ENCODE data around the gene CT45A6.
"Not testable (repeated sequence)": the region's sequence is repeated elsewhere in the genome, so short reads cannot be mapped to it uniquely, and the experiment has no call there.

CT45A6 gene

GRCh38 chrX:135768091-135768490, 34.5 kb downstream of the CT45A6 start, which contains the start of gene CT45A3:
TSS of gene CT45A3 (minus strand) at chrX:135768191. CDS start at chrX:135764444, 3,747 bp downstream.
- not testable (repeated sequence) for H2AK5ac ChIP-seq (ENCODE audit: low read length); H2BK5ac ChIP-seq (ENCODE audit: low read depth, low read length, poor library complexity); H4K8ac ChIP-seq (ENCODE audit: low read depth, low read length); H3K79me1 ChIP-seq (ENCODE audit: low read length); H3K27ac ChIP-seq (ENCODE audit: low read depth, low read length); H4K91ac ChIP-seq (ENCODE audit: low read depth, low read length); H3K79me2 ChIP-seq (ENCODE audit: control insufficient read depth, insufficient read depth, low read length, poor library complexity); H2BK12ac ChIP-seq (ENCODE audit: low read length); DNase-seq; H3K9me3 ChIP-seq (ENCODE audit: insufficient read depth, low read depth, low read length); H3K18ac ChIP-seq (ENCODE audit: low read length); H2AFZ ChIP-seq (ENCODE audit: insufficient read depth, low read length, poor library complexity); H3K9ac ChIP-seq (ENCODE audit: low read length); H3K4me2 ChIP-seq (ENCODE audit: low read length); H3K36me3 ChIP-seq (ENCODE audit: control insufficient read depth in 1 of 2, insufficient read depth in 2 of 2, low read length in 2 of 2); H3K4ac ChIP-seq (ENCODE audit: low read depth, low read length); H2BK120ac ChIP-seq (ENCODE audit: insufficient read depth, low read length, poor library complexity); H3K23ac ChIP-seq (ENCODE audit: low read length); H4K12ac ChIP-seq (ENCODE audit: low read depth, low read length); H3K14ac ChIP-seq (ENCODE audit: low read length); H3K27me3 ChIP-seq (ENCODE audit: insufficient read depth, low read length); H3K4me3 ChIP-seq (ENCODE audit: low read depth, low read length); H3K4me1 ChIP-seq (ENCODE audit: control insufficient read depth in 1 of 2, insufficient read depth in 2 of 2, low read length in 2 of 2)
- WGBS (ENCODE audit: extremely low coverage, insufficient coverage, insufficient read length), result no CpG with 5 or more reads among the region's 17 CpGs

GRCh38 chrX:135744739-135745138, 57.8 kb downstream of the CT45A6 start:
- no CpG with 5 or more reads among the region's 4 CpGs for WGBS (ENCODE audit: extremely low coverage, insufficient coverage, insufficient read length)
- not testable (repeated sequence) for DNase-seq; H3K18ac ChIP-seq (ENCODE audit: low read length); H3K27ac ChIP-seq (ENCODE audit: low read depth, low read length); H4K8ac ChIP-seq (ENCODE audit: low read depth, low read length); H3K23ac ChIP-seq (ENCODE audit: low read length); H4K12ac ChIP-seq (ENCODE audit: low read depth, low read length); H3K27me3 ChIP-seq (ENCODE audit: insufficient read depth, low read length); H3K4me3 ChIP-seq (ENCODE audit: low read depth, low read length); H3K9me3 ChIP-seq (ENCODE audit: insufficient read depth, low read depth, low read length); H2BK120ac ChIP-seq (ENCODE audit: insufficient read depth, low read length, poor library complexity); H4K91ac ChIP-seq (ENCODE audit: low read depth, low read length); H2AK5ac ChIP-seq (ENCODE audit: low read length); H3K4ac ChIP-seq (ENCODE audit: low read depth, low read length); H3K4me1 ChIP-seq (ENCODE audit: control insufficient read depth in 1 of 2, insufficient read depth in 2 of 2, low read length in 2 of 2); H3K79me2 ChIP-seq (ENCODE audit: control insufficient read depth, insufficient read depth, low read length, poor library complexity); H3K36me3 ChIP-seq (ENCODE audit: control insufficient read depth in 1 of 2, insufficient read depth in 2 of 2, low read length in 2 of 2); H3K4me2 ChIP-seq (ENCODE audit: low read length); H2BK5ac ChIP-seq (ENCODE audit: low read depth, low read length, poor library complexity); H2BK12ac ChIP-seq (ENCODE audit: low read length); H3K9ac ChIP-seq (ENCODE audit: low read length); H3K79me1 ChIP-seq (ENCODE audit: low read length); H3K14ac ChIP-seq (ENCODE audit: low read length); H2AFZ ChIP-seq (ENCODE audit: insufficient read depth, low read length, poor library complexity)
